Mesothelial cell of epicardium (in vitro differentiated cells): Measurements from ENCODE around the gene ARHGAP6. TPM values are rescaled to one million over a fixed set of nuclear protein-coding genes. Genes with fewer than 3 reads are reported as not detected.

ENCODE experiments used
- DNase-seq, 2 experiments: peaks; one replicate each; pipeline ENCODE4 v3.0.0; 2021; ENCODE audit warnings: low spot score in 2 of 2; ENCODE audit not compliant: unreplicated experiment in 2 of 2
- H3K27ac Mint-ChIP-seq: 2 replicates; pipeline ENCODE4 v1.8.0; 2021; ENCODE audit warnings: mixed read lengths
- H3K27me3 Mint-ChIP-seq: 2 replicates; pipeline ENCODE4 v1.8.0; 2021; ENCODE audit warnings: low read depth, mixed read lengths
- H3K36me3 Mint-ChIP-seq: 2 replicates; pipeline ENCODE4 v1.8.0; 2021; ENCODE audit warnings: mixed read lengths
- H3K4me1 Mint-ChIP-seq: 2 replicates; pipeline ENCODE4 v1.8.0; 2021; ENCODE audit warnings: mixed read lengths
- H3K4me3 Mint-ChIP-seq: 2 replicates; pipeline ENCODE4 v1.8.0; 2021; ENCODE audit warnings: mild to moderate bottlenecking, moderate library complexity, mixed read lengths
- H3K9me3 Mint-ChIP-seq: 2 replicates; pipeline ENCODE4 v1.8.0; 2021; ENCODE audit warnings: mixed read lengths
- CTCF ChIP-seq: fragments of 200-600 bp; sonication (generic); IDR thresholded peaks from one replicate; pipeline ENCODE4 v1.5.0; 2021; ENCODE audit warnings: antibody characterized with exemption; ENCODE audit not compliant: unreplicated experiment
- total RNA-seq: library from RNA; stranded (reverse); gene quantifications from 3 replicates; pipeline ENCODE4 v1.2.1, GENCODE V29; 2021

Gene ARHGAP6
- total RNA-seq, 1 donor from 2014 or later, result 5.3 TPM

DNA sequence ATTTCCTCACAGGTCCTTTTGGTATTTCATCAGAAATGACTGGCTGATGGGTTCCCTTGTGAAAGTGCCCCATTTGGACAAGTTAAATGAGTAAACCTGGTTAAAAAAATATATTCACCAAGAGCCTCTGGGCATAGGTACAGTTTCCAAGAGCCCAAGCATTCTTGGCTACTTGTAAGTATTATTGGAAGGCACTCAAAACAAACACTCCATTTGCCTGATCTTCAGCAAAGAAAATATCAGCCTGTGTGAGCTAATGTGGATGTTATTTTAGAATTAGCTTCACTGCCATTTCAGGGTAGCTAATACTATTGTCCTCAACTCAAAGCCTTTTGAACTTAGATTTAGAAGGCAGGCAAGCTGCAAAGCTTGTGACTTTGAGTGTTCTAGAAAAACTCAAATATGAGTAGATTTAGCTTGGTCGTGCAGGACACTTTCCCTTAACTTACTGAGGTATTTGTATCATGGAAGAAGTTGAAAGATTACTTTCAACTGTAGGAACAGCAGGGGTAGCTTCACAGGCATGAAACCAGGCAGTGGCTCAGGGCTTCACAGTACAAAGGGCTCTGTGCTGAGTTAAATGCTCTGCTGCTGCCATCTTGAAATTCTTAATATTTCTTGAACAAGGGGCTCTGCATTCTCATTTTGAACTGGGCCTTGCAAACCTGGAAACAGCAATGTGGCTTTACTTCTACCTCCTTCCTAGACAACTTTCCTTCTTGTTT lies 195.3 kb downstream of the ARHGAP6 start:
- Mint-ChIP-seq H3K4me1 (peaks cover 2% of the 10 kb centered on the region), H3K27ac (no peak overlapping the region), H3K9me3 (peaks cover 38% of the 10 kb centered on the region), H3K27me3 (no peaks in the 10 kb centered on the region), H3K36me3 (no peaks in the 10 kb centered on the region), H3K4me3 (no peak overlapping the region)
- DNase-seq, result no peak
- no peak for TF ChIP-seq CTCF

DNA sequence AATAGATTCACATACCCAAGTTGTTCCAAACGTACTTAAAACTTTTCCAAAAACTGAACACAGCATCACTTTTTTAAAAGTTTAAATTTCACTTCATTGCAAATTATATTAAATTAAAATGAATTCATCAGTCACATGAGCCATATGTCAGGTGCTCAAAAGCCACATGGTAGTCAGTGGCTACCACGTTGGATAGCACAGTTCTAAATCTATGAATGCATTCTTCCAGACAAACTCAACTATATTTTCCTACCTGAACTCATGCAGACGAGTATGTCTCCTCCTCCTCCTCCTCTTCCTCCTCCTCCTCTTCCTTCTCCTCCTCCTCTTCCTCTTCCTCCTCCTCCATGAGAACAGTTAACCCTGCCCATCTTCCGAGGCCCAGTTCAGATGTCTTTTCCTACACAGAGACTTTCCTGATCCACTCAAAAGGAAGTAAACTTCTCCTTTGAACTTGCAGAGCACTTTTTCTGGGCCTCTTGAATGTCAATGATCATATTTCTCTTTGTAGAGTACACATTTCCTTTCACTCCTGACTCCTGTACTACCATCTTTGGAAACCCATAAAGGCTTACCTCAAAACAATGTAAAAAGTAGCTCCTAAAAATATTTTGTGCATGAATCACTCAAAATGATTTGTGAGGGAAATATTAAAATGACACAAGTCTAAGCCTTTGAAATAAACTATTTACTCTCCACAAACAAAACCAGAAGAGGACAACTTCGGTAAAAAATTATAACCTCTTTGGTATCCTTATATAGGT lies 199.9 kb downstream of the ARHGAP6 start:
- no peak for TF ChIP-seq CTCF
- no peaks in the 10 kb centered on the region for H3K27me3 Mint-ChIP-seq
- no peak overlapping the region for H3K27ac Mint-ChIP-seq
- H3K4me1 Mint-ChIP-seq, result peaks cover 2% of the 10 kb centered on the region
- H3K9me3 Mint-ChIP-seq, result peaks cover 30% of the 10 kb centered on the region
- H3K4me3 Mint-ChIP-seq, result no peak overlapping the region
- DNase-seq, result no peak
- H3K36me3 Mint-ChIP-seq, result no peaks in the 10 kb centered on the region

- Mint-ChIP-seq H3K27me3 (no peaks in the 10 kb centered on the region), H3K9me3 (peaks cover 30% of the 10 kb centered on the region), H3K36me3 (no peaks in the 10 kb centered on the region), H3K4me3 (no peak overlapping the region), H3K27ac (no peak overlapping the region), H3K4me1 (no peaks in the 10 kb centered on the region)
- TF ChIP-seq CTCF, result no peak
- no peak for DNase-seq
Measured at GRCh38 chrX:11464836-11465463, 200.8 kb downstream of the ARHGAP6 start.

- no peaks in the 10 kb centered on the region for H3K27me3 Mint-ChIP-seq
- H3K27ac Mint-ChIP-seq, result no peak overlapping the region
- no peak for TF ChIP-seq CTCF
- no peak for DNase-seq
- H3K4me1 Mint-ChIP-seq, result no peaks in the 10 kb centered on the region
- H3K4me3 Mint-ChIP-seq, result no peak overlapping the region
- no peaks in the 10 kb centered on the region for H3K36me3 Mint-ChIP-seq
- peaks cover 26% of the 10 kb centered on the region for H3K9me3 Mint-ChIP-seq
Measured at GRCh38 chrX:11464380-11464779, 201.3 kb downstream of the ARHGAP6 start.

DNA sequence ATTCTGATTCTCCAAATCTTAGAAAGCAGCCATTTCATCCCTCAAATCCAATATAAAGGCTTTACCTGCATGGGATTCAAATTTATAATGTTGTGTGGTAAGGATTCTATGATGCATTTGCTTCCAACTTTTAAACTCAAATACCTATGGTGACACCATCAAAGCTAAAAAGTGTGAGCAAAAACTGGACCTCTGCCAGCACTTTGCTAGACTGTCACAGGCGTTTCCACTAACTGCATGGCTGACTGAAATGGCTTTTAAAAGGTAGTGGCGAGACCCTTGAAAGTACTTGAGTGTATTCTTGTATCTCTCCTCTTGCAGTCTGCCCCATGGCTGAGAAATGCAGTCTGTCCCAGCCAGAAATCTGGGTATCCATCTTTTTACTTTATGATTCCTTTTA lies 203.1 kb downstream of the ARHGAP6 start:
- H3K27ac Mint-ChIP-seq, result no peak overlapping the region
- H3K36me3 Mint-ChIP-seq, result no peaks in the 10 kb centered on the region
- H3K9me3 Mint-ChIP-seq, result peaks cover 29% of the 10 kb centered on the region
- DNase-seq, result no peak
- H3K4me3 Mint-ChIP-seq, result no peak overlapping the region
- H3K27me3 Mint-ChIP-seq, result no peaks in the 10 kb centered on the region
- no peaks in the 10 kb centered on the region for H3K4me1 Mint-ChIP-seq
- no peak for TF ChIP-seq CTCF
